H1 (cell line): ENCODE results near the gene SUMF1. TPM values are rescaled to one million over a fixed set of nuclear protein-coding genes. Genes with fewer than 3 reads are reported as not detected.

Source experiments
- CTCF ChIA-PET: fragments of 300-600 bp; sonication (Branson Sonifier 250); formaldehyde crosslinking; loops from one replicate; lab custom pipeline; 2021; ENCODE audit not compliant: partially characterized antibody; lab: Charles Lee
- POLR2A ChIA-PET: fragments of 300-600 bp; sonication (Branson Sonifier 250); formaldehyde crosslinking; loops from one replicate; lab custom pipeline; 2021; ENCODE audit warnings: inconsistent platforms; ENCODE audit not compliant: partially characterized antibody; lab: Charles Lee
- DNase-seq, 2 experiments: peaks; one replicate each; pipeline versions ENCODE4 v3.0.0 to v3.0.0-alpha.2; 2010 to 2022; ENCODE audit warnings: low spot score in 2 of 2, low read depth in 1 of 2, mixed read lengths in 1 of 2
- FAIRE-seq: peaks from 2 replicates; lab custom pipeline; 2011; peaks lifted over from hg19 to GRCh38; lab: Jason Lieb, UNC
- H2AFZ ChIP-seq: 2 replicates; pipeline ENCODE4 v1.8.1; 2012; ENCODE audit warnings: low read length, inconsistent platforms
- H2AK5ac ChIP-seq: 2 replicates; pipeline ENCODE4 v1.6.1; 2013; ENCODE audit warnings: low read depth, low read length
- H2BK120ac ChIP-seq: replicated peaks from 2 replicates; pipeline ENCODE3; 2013; ENCODE audit warnings: low read depth, low read length, inconsistent platforms
- H2BK12ac ChIP-seq: 2 replicates; pipeline ENCODE4 v1.6.1; 2013; ENCODE audit warnings: low read depth, low read length
- H2BK15ac ChIP-seq: 2 replicates; pipeline ENCODE4 v1.6.1; 2013; ENCODE audit warnings: low read length
- H2BK20ac ChIP-seq: 2 replicates; pipeline ENCODE4 v1.6.1; 2013; ENCODE audit warnings: low read length
- H2BK5ac ChIP-seq: 2 replicates; pipeline ENCODE4 v1.6.1; 2013; ENCODE audit warnings: low read depth, low read length
- H3K14ac ChIP-seq: 2 replicates; pipeline ENCODE4 v1.6.1; 2013; ENCODE audit warnings: inconsistent platforms; ENCODE audit not compliant: insufficient read length
- H3K18ac ChIP-seq: 2 replicates; pipeline ENCODE4 v1.6.1; 2013; ENCODE audit warnings: low read length; ENCODE audit errors: extremely low read depth
- H3K23ac ChIP-seq: 2 replicates; pipeline ENCODE4 v1.6.1; 2013; ENCODE audit warnings: inconsistent platforms; ENCODE audit not compliant: insufficient read length
- H3K23me2 ChIP-seq: 2 replicates; pipeline ENCODE4 v1.6.1; 2013; ENCODE audit warnings: low read depth, low read length
- H3K27ac ChIP-seq: 2 replicates; pipeline ENCODE4 v1.6.1; 2011; ENCODE audit warnings: low read depth, low read length, inconsistent platforms
- H3K27me3 ChIP-seq, 4 experiments: replicated peaks in 1 of 4; 1 replicate in 1 of 4; 2 replicates in 3 of 4; pipeline versions ENCODE4 v1.6.1 to v1.8.1; 2011 to 2013; ENCODE audit warnings: low read length in 3 of 4, mild to moderate bottlenecking in 3 of 4, inconsistent platforms in 2 of 4, mixed read lengths in 2 of 4, moderate library complexity in 1 of 4; ENCODE audit not compliant: control insufficient read depth in 3 of 4, insufficient read depth in 3 of 4; ENCODE audit errors: extremely low read depth in 1 of 4
- H3K36me3 ChIP-seq, 4 experiments: 2 replicates each; pipeline versions ENCODE4 v1.6.1 to v1.8.1; 2011 to 2013; ENCODE audit warnings: mild to moderate bottlenecking in 4 of 4, low read length in 3 of 4, moderate library complexity in 2 of 4, control low read depth in 1 of 4, inconsistent platforms in 1 of 4; ENCODE audit not compliant: insufficient read depth in 4 of 4, control insufficient read depth in 2 of 4
- H3K4ac ChIP-seq: replicated peaks from 2 replicates; pipeline ENCODE3; 2013; ENCODE audit warnings: low read length, low read depth, mixed read lengths, inconsistent platforms; ENCODE audit not compliant: insufficient read length
- H3K4me1 ChIP-seq, 4 experiments: replicated peaks in 1 of 4; 1 replicate in 1 of 4; 2 replicates in 3 of 4; pipeline versions ENCODE4 v1.6.1 to v1.8.1; 2011 to 2013; ENCODE audit warnings: low read length in 3 of 4, inconsistent platforms in 2 of 4, mixed read lengths in 1 of 4; ENCODE audit not compliant: insufficient read depth in 4 of 4, control insufficient read depth in 3 of 4
- H3K4me2 ChIP-seq, 2 experiments: 2 replicates each; pipeline versions ENCODE4 v1.6.1 to v1.8.1; 2011 to 2013; ENCODE audit warnings: low read depth in 2 of 2, low read length in 2 of 2, control low read depth in 1 of 2, inconsistent platforms in 1 of 2, mild to moderate bottlenecking in 1 of 2; ENCODE audit not compliant: insufficient read depth in 1 of 2
- H3K4me3 ChIP-seq, 4 experiments: fragments of 200-600, 300-600 bp in 1 of 4; sonication (generic), shearing (Covaris generic), sonication (Bioruptor Twin) in 1 of 4; 2 replicates each; pipeline versions ENCODE4 v1.5.1 to v1.8.1; 2011 to 2016; ENCODE audit warnings: low read length in 4 of 4, low read depth in 3 of 4, control low read depth in 2 of 4, inconsistent platforms in 2 of 4, mild to moderate bottlenecking in 2 of 4, mixed read lengths in 1 of 4, moderate library complexity in 1 of 4; ENCODE audit not compliant: insufficient read depth in 2 of 4; ENCODE audit errors: extremely low read depth in 1 of 4
- H3K56ac ChIP-seq: replicated peaks from 2 replicates; pipeline ENCODE3; 2013; ENCODE audit warnings: low read depth, mild to moderate bottlenecking, mixed read lengths, low read length, inconsistent platforms; ENCODE audit not compliant: insufficient read length
- H3K79me1 ChIP-seq: 2 replicates; pipeline ENCODE4 v1.6.1; 2013; ENCODE audit warnings: low read depth, low read length, control low read depth
- H3K79me2 ChIP-seq, 2 experiments: 2 replicates each; pipeline versions ENCODE4 v1.6.1 to v1.8.1; 2012 to 2013; ENCODE audit warnings: low read length in 2 of 2, mild to moderate bottlenecking in 2 of 2, inconsistent platforms in 1 of 2; ENCODE audit not compliant: insufficient read depth in 2 of 2, control insufficient read depth in 1 of 2
- H3K9ac ChIP-seq, 4 experiments: replicated peaks in 1 of 4; 1 replicate in 1 of 4; 2 replicates in 3 of 4; pipeline versions ENCODE4 v1.6.1 to v1.8.1; 2011 to 2013; ENCODE audit warnings: low read depth in 3 of 4, low read length in 3 of 4, control low read depth in 2 of 4, mild to moderate bottlenecking in 2 of 4, moderate library complexity in 2 of 4, inconsistent platforms in 1 of 4; ENCODE audit errors: extremely low read depth in 1 of 4
- H3K9me3 ChIP-seq, 2 experiments: 2 replicates each; pipeline versions ENCODE4 v1.6.1 to v1.8.1; 2012 to 2013; ENCODE audit warnings: mild to moderate bottlenecking in 2 of 2, moderate library complexity in 2 of 2, control low read depth in 1 of 2, inconsistent platforms in 1 of 2, low read depth in 1 of 2, low read length in 1 of 2, mixed read lengths in 1 of 2; ENCODE audit not compliant: insufficient read depth in 2 of 2
- H4K20me1 ChIP-seq, 2 experiments: replicated peaks in 1 of 2; 2 replicates each; pipeline versions ENCODE3 to v1.8.1; 2011 to 2013; ENCODE audit warnings: inconsistent platforms in 2 of 2, low read length in 2 of 2, mild to moderate bottlenecking in 1 of 2; ENCODE audit not compliant: insufficient read depth in 2 of 2, control insufficient read depth in 1 of 2
- H4K5ac ChIP-seq: 2 replicates; pipeline ENCODE4 v1.6.1; 2013; ENCODE audit warnings: low read length, low read depth, mixed read lengths, inconsistent platforms; ENCODE audit not compliant: insufficient read length
- H4K8ac ChIP-seq: 2 replicates; pipeline ENCODE4 v1.8.0; 2013; ENCODE audit warnings: mild to moderate bottlenecking, moderate library complexity, low read length, inconsistent platforms; ENCODE audit not compliant: insufficient read depth; ENCODE audit errors: extremely low read depth
- H4K91ac ChIP-seq: replicated peaks from 2 replicates; pipeline ENCODE3; 2013; ENCODE audit warnings: low read length, mixed read lengths, inconsistent platforms; ENCODE audit not compliant: insufficient read length
- ASH2L ChIP-seq: fragments of 200-600, 300-600 bp; sonication (generic); IDR thresholded peaks from one replicate; pipeline ENCODE4 v1.7.1; 2017; ENCODE audit warnings: low read length
- BACH1 ChIP-seq: IDR thresholded peaks from 2 replicates; pipeline ENCODE4 v1.6.1; 2012; ENCODE audit warnings: low read length, improper control_type of control experiment
- EZH2 ChIP-seq: fragments of 200-600 bp; sonication (generic); IDR thresholded peaks from 2 replicates; pipeline ENCODE4 v1.7.1; 2012; ENCODE audit warnings: low read depth, mild to moderate bottlenecking, moderate library complexity, low read length, inconsistent platforms; ENCODE audit not compliant: severe bottlenecking
- MAX ChIP-seq: IDR thresholded peaks from 2 replicates; pipeline ENCODE4 v1.6.1; 2012; ENCODE audit warnings: inconsistent platforms
- POLR2A ChIP-seq, 2 experiments: IDR thresholded peaks; 1 replicate in 1 of 2; 2 replicates in 1 of 2; pipeline ENCODE4 v1.6.1; 2011; ENCODE audit warnings: low read depth in 2 of 2, low read length in 2 of 2, mild to moderate bottlenecking in 2 of 2; ENCODE audit errors: control extremely low read depth in 1 of 2
- RFX5 ChIP-seq: IDR thresholded peaks from 2 replicates; pipeline ENCODE4 v1.6.1; 2011; ENCODE audit warnings: low read depth, low read length, improper control_type of control experiment, borderline replicate concordance
- SAP30 ChIP-seq: fragments of 300-600 bp; sonication (generic); IDR thresholded peaks from 2 replicates; pipeline ENCODE4 v1.7.1; 2012; ENCODE audit warnings: low read length, moderate library complexity, mild to moderate bottlenecking, inconsistent platforms; ENCODE audit not compliant: insufficient read depth, insufficient replicate concordance
- SP4 ChIP-seq: IDR thresholded peaks from 2 replicates; pipeline ENCODE4 v1.6.1; 2012; ENCODE audit warnings: low read length, inconsistent platforms
- SUZ12 ChIP-seq: fragments of 200-600 bp; sonication (generic); IDR thresholded peaks from 2 replicates; pipeline ENCODE4 v1.6.1; 2012; ENCODE audit warnings: mild to moderate bottlenecking, inconsistent platforms, low read length, moderate library complexity, mixed read lengths
- TEAD4 ChIP-seq: IDR thresholded peaks from 2 replicates; pipeline ENCODE4 v1.6.1; 2012; ENCODE audit warnings: low read depth, low read length, inconsistent platforms, mixed read lengths
- ZNF274 ChIP-seq: IDR thresholded peaks from 2 replicates; pipeline ENCODE4 v1.7.0; 2012; ENCODE audit warnings: low read length, borderline replicate concordance; ENCODE audit errors: extremely low read depth
- WGBS, 2 experiments: shearing (Covaris generic) in 1 of 2; methylation state at CpG; one replicate each; pipeline versions ENCODE4 v1.1.6 to v1.1.7; 2013 to 2015; ENCODE audit warnings: low lambda C conversion rate in 2 of 2, mixed read lengths in 2 of 2, inconsistent platforms in 1 of 2, low coverage in 1 of 2, missing lambda C conversion rate in 1 of 2; ENCODE audit not compliant: insufficient replicate concordance in 2 of 2, insufficient coverage in 1 of 2, insufficient read length in 1 of 2; ENCODE audit errors: extremely low coverage in 1 of 2, missing lambda C conversion rate in 1 of 2; 5-methylcytosine and 5-hydroxymethylcytosine counted together
- polyA plus RNA-seq, 7 experiments: library from polyadenylated mRNA; depleted of rRNA in 3 of 7; stranded (reverse) in 5 of 7; unstranded in 2 of 7; fragments of >200 nt in 5 of 7; fragments of 200-250 nt in 2 of 7; gene quantifications; 1 replicate in 5 of 7; 2 replicates in 1 of 7; 4 replicates in 1 of 7; pipeline versions ENCODE4 v1.2.1 to v1.2.3, GENCODE V29; 2011 to 2013; ENCODE audit warnings: missing spikeins in 2 of 7, mixed read lengths in 2 of 7
- total RNA-seq: library from RNA; stranded (reverse); fragmentation: NEBNext Ultra II Directional; extraction: Animal tissue kit (Norgen Biotek cat#: 25700); gene quantifications from 2 replicates; pipeline ENCODE4 v1.2.1, GENCODE V29; 2021

SUMF1 gene
- total and polyA plus RNA-seq, 2 of the 8 experiments (the other 6 are each of a cell fraction or from before 2014, with no cell fraction given) = 12.5 to 15.0 TPM

GRCh38 chr3:4496087-4496452, 29.0 kb upstream of the SUMF1 start:
- FAIRE-seq (no peak), DNase-seq (no peak)
- Histone ChIP-seq H3K56ac (no peak overlapping the region), H2BK20ac (no peak overlapping the region), H3K9me3 (no peaks in the 10 kb centered on the region), H4K91ac (no peak overlapping the region), H3K36me3 (no peaks in the 10 kb centered on the region), H3K4ac (no peak overlapping the region), H3K23me2 (peaks cover 8% of the 10 kb centered on the region; the same call in 1 of the 2 replicates), H2AFZ (no peak overlapping the region), H2AK5ac (no peak overlapping the region), H3K27ac (no peak overlapping the region), H3K9ac (no peak overlapping the region), H3K4me3 (no peak overlapping the region), H4K8ac (no peak overlapping the region), H3K4me1 (peaks cover 0 to 3% (median 0%) of the 10 kb centered on the region in 4 experiments; a peak in 3 of 7 replicates), H2BK12ac (no peak overlapping the region), H3K14ac (no peak overlapping the region), H4K20me1 (peaks cover 0 to 1% of the 10 kb centered on the region in 2 experiments), H3K23ac (no peak overlapping the region), H2BK15ac (no peak overlapping the region), H3K27me3 (peaks cover 0 to 11% (median 4%) of the 10 kb centered on the region in 4 experiments; a peak in 5 of 7 replicates), H4K5ac (no peak overlapping the region), H2BK120ac (no peak overlapping the region), H2BK5ac (no peak overlapping the region), H3K79me2 (no peaks in the 10 kb centered on the region), H3K79me1 (no peaks in the 10 kb centered on the region), H3K18ac (no peak overlapping the region), H3K4me2 (no peak overlapping the region)
- ChIA-PET CTCF (interaction anchor here (1.5 to 7.1 kb wide), 3 partner anchors 9 to 144 kb away, joined by 3 to 34 read pairs (median 16); no protein-coding TSS in a partner anchor), POLR2A (interaction anchor here (0.7 kb wide), 1 partner anchor 24 kb away, joined by 3 read pairs; no protein-coding TSS in a partner anchor)
- WGBS, 2 experiments = 71% methylated on average over 3 of the region's 3 CpGs; no CpG with 5 or more reads in 1 of the 2 experiments
- TF ChIP-seq EZH2 (no peak), MAX (no peak), ASH2L (no peak), RFX5 (no peak), TEAD4 (no peak), SAP30 (no peak), BACH1 (no peak), ZNF274 (no peak), POLR2A (IDR thresholded peaks at IDR 0.05; ENCODE audit: control extremely low read depth in 1 of 2, low read depth in 2 of 2, low read length in 2 of 2) (no peak), SP4 (no peak), SUZ12 (no peak)
